K562 treated with DMSO at 1 percent for 4 hours (cell line): ENCODE measurements around the gene CSAG3. TPM values are rescaled to one million over a fixed set of nuclear protein-coding genes. Genes with fewer than 3 reads are reported as not detected.

Source experiments
- total RNA-seq: library from RNA; unstranded; fragments of 300-600 nt; gene quantifications from 2 replicates; pipeline ENCODE4 v1.2.3, GENCODE V29; 2022; ENCODE audit not compliant: insufficient read depth

The CSAG3 gene
- 14.3 and 27.1 TPM in 2 replicates for total RNA-seq

DNA sequence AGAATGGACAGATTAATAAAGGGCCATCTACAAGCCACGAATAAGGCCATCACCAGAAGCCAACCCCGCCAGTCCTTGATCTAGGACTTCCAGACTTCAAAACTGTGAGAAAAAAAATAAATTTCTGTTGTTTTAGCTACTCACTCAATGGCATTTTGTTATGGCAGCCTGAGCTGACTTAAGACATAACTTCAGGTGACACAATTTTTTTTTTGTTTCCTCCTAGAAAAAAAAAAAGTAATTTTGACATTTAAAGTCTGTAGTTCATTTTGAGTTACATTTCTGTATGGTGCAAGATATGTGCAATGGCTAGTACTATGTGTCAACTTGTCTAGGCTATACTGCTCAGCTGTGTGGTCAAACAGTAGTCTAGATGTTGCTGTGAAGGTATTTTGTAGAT is at the start of gene CSAG3:
CSAG3 (plus strand) TSS at position 301 of the 400 bp plus-strand sequence.

DNA sequence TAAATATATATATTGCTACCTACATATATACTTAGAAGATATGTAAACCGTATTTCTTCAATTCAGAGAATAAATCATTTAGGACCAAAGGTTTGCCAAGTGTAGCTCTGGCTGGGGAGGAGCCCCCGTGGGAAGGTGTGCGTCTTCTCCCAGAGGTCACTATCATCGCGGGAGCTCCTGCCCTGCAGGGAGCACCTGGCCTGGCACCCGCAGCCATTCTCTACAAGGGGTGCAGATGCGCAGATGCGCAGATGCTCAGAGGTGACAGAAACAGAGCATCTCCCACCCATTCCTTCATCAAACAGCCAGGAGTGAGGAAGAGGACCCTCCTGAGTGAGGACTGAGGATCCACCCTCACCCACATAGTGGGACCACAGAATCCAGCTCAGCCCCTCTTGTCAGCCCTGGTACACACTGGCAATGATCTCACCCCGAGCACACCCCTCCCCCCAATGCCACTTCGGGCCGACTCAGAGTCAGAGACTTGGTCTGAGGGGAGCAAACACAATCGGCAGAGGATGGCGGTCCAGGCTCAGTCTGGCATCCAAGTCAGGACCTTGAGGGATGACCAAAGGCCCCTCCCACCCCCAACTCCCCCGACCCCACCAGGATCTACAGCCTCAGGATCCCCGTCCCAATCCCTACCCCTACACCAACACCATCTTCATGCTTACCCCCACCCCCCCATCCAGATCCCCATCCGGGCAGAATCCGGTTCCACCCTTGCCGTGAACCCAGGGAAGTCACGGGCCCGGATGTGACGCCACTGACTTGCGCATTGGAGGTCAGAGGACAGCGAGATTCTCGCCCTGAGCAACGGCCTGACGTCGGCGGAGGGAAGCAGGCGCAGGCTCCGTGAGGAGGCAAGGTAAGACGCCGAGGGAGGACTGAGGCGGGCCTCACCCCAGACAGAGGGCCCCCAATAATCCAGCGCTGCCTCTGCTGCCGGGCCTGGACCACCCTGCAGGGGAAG is 44.9 kb upstream of the CSAG3 start, which contains the start of gene MAGEA2B:
MAGEA2B (plus strand) TSS at position 814 of the 973 bp plus-strand sequence. CDS start 2,479 bp downstream, outside the sequence.

DNA sequence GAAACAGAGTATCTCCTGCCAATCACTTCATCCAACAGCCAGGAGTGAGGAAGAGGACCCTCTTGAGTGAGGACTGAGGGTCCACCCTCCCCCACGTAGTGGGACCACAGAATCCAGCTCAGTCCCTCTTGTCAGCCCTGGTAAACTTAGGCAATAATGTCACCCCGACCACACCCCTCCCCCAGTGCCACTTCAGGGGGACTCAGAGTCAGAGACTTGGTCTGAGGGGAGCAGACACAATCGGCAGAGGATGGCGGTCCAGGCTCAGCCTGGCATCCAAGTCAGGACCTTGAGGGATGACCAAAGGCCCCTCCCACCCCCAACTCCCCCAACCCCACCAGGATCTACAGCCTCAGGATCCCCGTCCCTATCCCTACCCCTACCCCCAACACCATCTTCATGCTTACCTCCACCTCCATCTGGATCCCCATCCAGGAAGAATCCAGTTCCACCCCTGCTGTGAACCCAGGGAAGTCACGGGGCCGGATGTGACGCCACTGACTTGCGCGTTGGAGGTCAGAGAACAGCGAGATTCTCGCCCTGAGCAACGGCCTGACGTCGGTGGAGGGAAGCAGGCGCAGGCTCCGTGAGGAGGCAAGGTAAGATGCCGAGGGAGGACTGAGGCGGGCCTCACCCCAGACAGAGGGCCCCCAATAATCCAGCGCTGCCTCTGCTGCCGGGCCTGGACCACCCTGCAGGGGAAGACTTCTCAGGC is 25.6 kb upstream of the CSAG3 start, which contains the start of the genes CSAG1 and MAGEA12:
CSAG1 (minus strand) TSS at position 461 of the 715 bp plus-strand sequence. CDS start 1,261 bp downstream, outside the sequence.
MAGEA12 (plus strand) TSS at position 497 of the 715 bp plus-strand sequence. CDS start 2,405 bp downstream, outside the sequence.

DNA sequence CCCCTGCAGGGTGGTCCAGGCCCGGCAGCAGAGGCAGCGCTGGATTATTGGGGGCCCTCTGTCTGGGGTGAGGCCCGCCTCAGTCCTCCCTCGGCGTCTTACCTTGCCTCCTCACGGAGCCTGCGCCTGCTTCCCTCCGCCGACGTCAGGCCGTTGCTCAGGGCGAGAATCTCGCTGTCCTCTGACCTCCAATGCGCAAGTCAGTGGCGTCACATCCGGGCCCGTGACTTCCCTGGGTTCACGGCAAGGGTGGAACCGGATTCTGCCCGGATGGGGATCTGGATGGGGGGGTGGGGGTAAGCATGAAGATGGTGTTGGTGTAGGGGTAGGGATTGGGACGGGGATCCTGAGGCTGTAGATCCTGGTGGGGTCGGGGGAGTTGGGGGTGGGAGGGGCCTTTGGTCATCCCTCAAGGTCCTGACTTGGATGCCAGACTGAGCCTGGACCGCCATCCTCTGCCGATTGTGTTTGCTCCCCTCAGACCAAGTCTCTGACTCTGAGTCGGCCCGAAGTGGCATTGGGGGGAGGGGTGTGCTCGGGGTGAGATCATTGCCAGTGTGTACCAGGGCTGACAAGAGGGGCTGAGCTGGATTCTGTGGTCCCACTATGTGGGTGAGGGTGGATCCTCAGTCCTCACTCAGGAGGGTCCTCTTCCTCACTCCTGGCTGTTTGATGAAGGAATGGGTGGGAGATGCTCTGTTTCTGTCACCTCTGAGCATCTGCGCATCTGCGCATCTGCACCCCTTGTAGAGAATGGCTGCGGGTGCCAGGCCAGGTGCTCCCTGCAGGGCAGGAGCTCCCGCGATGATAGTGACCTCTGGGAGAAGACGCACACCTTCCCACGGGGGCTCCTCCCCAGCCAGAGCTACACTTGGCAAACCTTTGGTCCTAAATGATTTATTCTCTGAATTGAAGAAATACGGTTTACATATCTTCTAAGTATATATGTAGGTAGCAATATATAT is 5.0 kb upstream of the CSAG3 start, which contains the start of gene MAGEA2:
MAGEA2 (minus strand) TSS at position 157 of the 965 bp plus-strand sequence. CDS start 2,479 bp downstream, outside the sequence.

GRCh38 chrX:152769549-152770289 is 10.7 kb downstream of the CSAG3 start, which contains the start of gene MAGEA6:
Gene MAGEA6 (minus strand): TSS chrX:152769689. CDS start chrX:152767650, 2,039 bp downstream.

Other genes with a start within 250 kb of the CSAG3 start
- gene GABRQ, start 121.3 kb upstream of the CSAG3 start, total RNA-seq, result 1.3 and 1.4 TPM in 2 replicates
- gene MAGEA3, start 60.4 kb upstream of the CSAG3 start, total RNA-seq, result 146 and 153 TPM in 2 replicates
- gene CSAG2, start 49.9 kb upstream of the CSAG3 start, total RNA-seq, result not detected in 2 replicates
- 31.4 and 81.6 TPM in 2 replicates for gene MAGEA2B, start 44.6 kb upstream of the CSAG3 start, total RNA-seq
- gene CSAG1, start 25.5 kb upstream of the CSAG3 start, total RNA-seq, result 103 and 144 TPM in 2 replicates
- 62.3 and 69.8 TPM in 2 replicates for gene MAGEA12, start 25.5 kb upstream of the CSAG3 start, total RNA-seq
- gene MAGEA2, start 5.4 kb upstream of the CSAG3 start, total RNA-seq, result 10.7 and 27.8 TPM in 2 replicates
- 94.0 and 97.7 TPM in 2 replicates for gene MAGEA6, start 10.5 kb downstream of the CSAG3 start, total RNA-seq
- gene CETN2, start 71.5 kb downstream of the CSAG3 start, total RNA-seq, result 10.0 and 11.9 TPM in 2 replicates
- 28.8 and 31.0 TPM in 2 replicates for gene NSDHL, start 71.8 kb downstream of the CSAG3 start, total RNA-seq
- gene ZNF185, start 138.8 kb downstream of the CSAG3 start, total RNA-seq, result not detected in 2 replicates
- 0.24 and 0.51 TPM in 2 replicates for gene PNMA5, start 234.9 kb downstream of the CSAG3 start, total RNA-seq